HG03520 (cell line): ENCODE measurements around the gene RFX2.
"Not testable (repeated sequence)": the region's sequence is repeated elsewhere in the genome, so short reads cannot be mapped to it uniquely, and the experiment has no call there.

ENCODE experiments used
- ATAC-seq: cut with Tn5 transposase; IDR thresholded peaks from one replicate; pipeline ENCODE4 v1.9.1; 2021; ENCODE audit warnings: mild to moderate bottlenecking, moderate library complexity; ENCODE audit not compliant: unreplicated experiment

Gene RFX2

GRCh38 chr19:6110360-6110977 is at the start of gene RFX2:
Gene RFX2 (minus strand): TSS chr19:6110500. CDS start chr19:6047496, 63,004 bp downstream.
- ATAC-seq = peak; percentile 90

GRCh38 chr19:6156033-6156432 is 45.7 kb upstream of the RFX2 start:
- ATAC-seq = no peak

DNA sequence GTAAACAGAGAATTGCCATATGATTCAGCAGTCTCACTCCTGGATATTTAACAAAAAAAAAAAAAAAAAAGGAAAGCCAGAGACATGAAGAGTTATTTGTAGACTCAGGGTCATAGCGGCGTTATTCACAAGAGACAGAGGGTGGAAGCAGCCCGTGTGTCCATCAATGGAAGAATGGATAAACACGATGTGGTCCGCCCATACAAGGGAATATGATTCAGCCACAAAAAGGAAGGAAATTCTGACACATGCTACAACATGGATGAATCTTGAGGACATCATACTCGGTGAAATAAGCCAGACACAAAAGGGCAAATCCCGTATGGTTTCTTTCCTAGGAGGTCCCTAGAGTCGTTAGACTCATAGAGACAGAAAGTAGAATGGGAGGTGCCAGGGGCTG is 40.0 kb upstream of the RFX2 start:
- ATAC-seq = no peak

- ATAC-seq = no peak
These were observed 30.9 kb upstream of the RFX2 start for GRCh38 chr19:6141217-6141616.

- no peak for ATAC-seq
These were observed 28.2 kb upstream of the RFX2 start for GRCh38 chr19:6138511-6138910.

- no peak for ATAC-seq
These were observed 27.8 kb upstream of the RFX2 start for GRCh38 chr19:6138066-6138465.

DNA sequence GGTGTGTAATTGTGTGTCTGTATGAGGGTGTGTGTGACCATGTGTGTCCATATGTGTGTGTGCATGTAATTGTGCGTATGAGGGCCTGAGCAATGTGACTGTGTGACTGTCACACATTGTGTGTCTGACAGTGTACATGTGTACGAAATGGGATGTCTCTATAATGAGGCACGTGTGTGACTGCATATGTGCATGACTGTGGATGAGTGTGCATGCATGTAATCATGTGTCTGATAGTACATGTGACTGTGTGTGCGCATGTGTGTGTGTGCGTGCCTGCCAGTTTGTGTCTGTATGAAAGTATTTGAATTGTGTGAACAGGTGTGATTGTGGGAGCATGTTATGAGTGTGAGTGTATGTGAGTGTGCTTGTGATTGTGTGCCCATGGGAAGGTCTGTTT is 22.9 kb upstream of the RFX2 start:
- no peak for ATAC-seq

DNA sequence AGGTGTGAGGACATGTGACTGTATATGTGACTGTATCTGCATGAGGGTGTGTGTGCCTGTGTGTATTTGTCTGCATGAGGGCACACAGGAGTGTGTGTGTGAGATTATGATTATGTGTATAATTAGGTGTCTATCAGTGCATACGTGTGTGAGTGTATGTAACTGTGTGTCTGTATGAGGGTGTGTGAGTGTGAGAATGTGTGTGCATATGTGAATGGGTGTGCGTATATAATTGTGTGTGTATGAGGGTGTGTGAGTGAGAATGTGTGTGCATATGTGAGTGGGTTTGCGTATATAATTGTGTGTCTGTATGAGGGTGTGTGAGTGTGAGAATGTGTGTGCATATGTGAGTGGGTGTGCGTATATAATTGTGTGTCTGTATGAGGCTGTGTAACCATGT is 22.2 kb upstream of the RFX2 start:
- ATAC-seq = no peak

DNA sequence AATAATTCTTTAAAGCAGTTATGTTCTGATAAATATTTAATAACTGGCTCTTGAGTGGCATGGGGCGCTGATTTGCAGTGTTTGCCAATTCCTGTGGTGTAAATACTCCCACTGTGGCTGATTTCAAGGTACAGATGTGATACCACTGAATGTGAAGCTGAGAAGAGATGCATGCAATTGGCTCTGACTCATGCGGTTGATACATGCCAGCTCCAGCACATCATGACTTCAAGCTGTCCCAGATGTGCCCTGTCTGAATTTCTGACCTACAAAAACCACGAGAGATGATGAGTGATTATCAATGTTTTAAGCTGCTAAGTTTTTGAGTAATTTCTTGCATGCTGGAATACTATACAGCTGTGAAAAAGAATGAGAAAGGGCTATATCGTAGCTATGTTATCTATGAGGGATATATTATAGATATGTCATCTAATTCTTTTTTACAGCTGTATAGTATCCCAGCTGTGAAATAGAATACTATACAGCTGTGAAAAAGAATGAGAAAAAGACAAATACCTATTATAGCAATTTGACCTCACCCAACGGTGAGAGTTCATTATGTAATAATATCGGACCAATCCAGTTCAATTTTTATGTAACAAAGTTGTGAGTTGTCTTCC is 17.5 kb upstream of the RFX2 start:
- no peak for ATAC-seq

DNA sequence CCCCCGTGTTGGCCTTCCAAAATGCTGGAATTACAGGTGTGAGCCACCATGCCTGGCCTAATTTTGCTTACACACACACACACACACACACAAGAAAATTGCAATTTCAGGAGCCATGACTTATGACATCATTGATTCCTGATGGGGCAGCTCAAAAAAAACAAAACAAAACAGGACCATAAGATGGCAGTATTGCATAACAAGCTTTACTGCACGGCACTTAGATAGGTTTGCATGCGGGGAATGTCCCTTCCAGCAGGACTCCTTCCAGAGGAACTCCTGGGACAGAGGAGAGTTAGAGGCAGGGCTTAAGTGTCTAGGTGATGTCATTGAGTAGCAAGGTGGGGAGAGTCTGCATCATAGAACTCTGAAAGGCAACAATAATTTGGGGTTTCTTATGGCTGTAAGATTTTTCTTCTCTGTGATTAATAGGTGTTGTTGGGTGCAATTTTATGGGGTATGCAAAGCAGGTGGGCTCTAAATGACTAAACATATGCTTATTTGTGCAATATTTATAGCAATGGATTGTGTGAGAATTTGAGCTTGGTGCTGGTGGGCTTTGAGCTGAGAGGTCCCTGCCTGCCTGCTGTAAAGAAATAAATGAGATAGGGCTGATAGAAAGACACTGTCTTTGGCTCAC is 16.2 kb upstream of the RFX2 start:
- no peak for ATAC-seq

DNA sequence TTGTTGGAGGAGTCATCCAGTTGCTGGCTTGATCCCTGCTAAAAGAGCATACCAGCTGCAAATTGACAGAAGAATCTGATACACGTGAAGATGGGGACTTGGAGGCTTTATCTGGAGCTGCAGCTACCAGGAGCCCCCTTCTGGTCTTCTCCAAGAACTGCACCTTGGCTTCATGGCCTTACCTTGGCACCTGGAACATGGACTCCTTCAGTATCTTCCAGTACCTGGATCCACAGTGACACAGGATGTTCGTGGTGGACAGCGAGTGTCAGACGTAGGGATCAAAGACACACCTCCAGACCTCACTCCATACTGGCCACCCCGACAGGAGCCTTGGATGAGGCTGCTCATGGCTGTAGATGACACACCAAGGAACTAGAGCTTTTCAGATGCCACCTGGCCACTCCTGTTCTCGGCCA is 15.3 kb upstream of the RFX2 start:
- ATAC-seq = no peak

- ATAC-seq = no peak
These were observed 8.7 kb upstream of the RFX2 start for GRCh38 chr19:6119031-6119430.

DNA sequence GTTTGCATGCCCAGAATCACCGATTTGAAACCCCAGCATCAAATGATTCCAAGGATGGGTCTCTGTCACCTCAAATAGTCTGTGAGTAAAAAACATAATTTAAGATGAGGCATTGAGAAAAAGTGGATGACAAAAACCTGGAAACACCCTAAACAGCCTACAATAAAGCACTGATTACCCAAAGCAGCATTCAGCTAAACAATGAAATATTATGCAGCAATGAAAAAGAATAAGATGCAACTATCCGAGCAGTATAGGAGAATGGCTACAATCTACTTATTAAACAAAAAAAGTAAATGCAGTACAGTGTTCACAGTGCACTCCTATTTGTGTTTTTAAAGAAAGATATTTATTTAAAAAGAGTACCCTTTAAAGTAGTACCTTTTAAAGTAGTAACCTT is 7.7 kb upstream of the RFX2 start:
- ATAC-seq = no peak

DNA sequence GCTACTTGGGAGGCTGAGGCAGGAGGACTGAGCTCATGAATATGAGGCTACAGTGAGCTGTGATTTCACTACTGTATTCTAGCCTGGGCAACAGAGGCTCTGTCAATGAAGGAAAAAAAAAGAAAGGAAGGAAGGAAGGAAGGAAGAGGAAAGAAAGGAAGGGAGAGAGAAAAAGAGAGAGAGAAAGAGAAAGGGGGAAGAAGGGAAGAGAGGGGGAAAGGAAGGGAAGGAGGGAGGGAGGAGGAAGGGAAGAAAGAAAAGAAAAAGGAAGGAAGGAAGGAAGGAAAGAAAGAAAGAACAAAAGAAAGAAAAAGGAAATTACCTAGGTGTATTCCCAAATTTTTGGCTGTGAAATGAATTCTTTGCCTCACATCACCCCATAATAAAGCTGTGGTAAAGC is 7.2 kb upstream of the RFX2 start:
- ATAC-seq = no peak

GRCh38 chr19:6116749-6117430 is 6.6 kb upstream of the RFX2 start:
- no peak for ATAC-seq

DNA sequence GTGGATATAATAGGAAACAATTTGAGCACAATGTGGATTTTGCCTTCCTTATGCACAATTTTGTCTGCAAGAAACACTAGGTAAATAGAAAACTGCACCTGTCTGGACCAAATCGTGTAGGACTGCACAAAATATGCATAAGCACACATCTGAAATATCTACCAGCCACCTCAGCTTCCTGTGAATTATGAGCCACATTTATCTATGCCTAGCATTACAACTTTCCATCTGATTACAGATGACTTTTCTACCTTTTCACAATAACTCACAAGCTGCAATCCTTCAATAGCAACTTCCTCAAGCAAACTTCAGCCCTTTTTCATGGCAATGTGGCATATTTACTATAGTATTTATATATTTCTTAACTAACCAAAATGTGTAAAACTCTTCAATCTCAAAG is 5.7 kb upstream of the RFX2 start:
- ATAC-seq = no peak

GRCh38 chr19:6113616-6114188 is 3.4 kb upstream of the RFX2 start:
- ATAC-seq = no peak

DNA sequence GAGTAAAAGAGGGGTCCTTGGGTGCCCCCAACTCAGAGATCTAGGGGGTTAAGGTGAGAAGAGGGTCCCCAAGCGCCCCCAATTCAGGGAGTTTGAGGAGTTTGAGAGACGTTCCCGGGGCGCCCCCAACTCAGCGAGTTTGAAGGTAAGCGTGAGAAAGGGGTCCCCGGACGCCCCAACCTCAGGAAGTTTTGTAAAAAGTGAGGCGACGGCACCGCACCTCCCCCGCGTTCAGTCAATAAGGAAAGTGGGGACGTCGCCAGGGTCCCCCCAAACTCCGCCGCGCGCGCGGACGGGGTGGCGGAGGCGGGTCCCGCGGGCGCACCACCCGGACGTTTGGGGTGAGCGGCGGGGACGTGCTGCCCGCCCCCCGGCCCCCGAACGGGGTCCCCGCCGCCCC is 353 bp downstream of the RFX2 start:
- ATAC-seq = no peak

DNA sequence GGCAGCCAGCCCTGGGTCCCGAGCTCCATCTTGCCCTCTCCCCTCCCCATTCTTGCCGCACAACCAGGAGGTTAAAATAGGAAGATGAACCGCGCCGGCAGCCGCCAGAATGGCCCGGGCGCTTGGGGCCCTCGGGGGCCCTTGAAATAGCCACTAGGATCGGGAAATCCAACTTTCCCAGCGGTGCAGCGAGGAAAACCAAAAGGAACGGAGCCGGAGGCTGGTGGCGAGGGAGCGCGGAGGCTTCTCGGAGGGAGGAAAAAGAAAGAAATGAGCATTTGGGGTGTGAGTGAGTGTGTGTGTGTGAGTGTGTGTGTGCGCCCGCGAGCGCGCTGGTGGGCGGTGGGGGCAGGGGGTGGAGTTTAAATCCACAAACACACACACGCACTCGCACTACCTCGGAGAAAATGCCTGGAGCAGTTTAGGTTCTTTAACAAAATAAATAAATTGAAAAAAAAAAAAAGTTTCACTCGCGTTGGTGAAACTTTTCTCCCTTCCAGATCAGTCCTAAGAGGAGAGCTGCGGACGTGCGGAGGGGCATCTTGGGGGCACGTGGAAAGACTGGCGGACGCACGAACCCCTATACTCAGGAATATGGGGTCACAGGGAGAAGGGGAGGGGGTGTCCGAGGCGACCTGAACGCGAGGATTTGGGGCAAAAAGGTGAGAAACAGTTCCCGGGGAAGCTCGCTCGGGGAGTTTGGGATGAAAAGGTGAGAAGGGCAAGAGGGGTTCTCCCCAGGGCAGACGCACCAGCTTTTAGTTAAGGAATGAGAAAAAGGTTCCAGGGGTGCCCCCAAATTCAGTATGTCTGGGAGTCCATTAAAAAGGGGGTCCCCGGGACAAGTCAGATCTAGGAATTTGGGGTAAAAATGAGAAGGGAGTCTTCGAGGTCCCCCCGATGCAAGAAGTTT is 1.3 kb downstream of the RFX2 start:
- ATAC-seq = no peak

- not testable (repeated sequence) for ATAC-seq
These were observed 3.5 kb downstream of the RFX2 start for GRCh38 chr19:6106643-6107294.
